GM19468 (cell line): ENCODE measurements around the gene GOLGA7B.

ENCODE experiments used
- ATAC-seq: cut with Tn5 transposase; IDR thresholded peaks from one replicate; pipeline ENCODE4 v1.9.1; 2021; ENCODE audit warnings: mild to moderate bottlenecking, moderate library complexity, moderate number of reproducible peaks; ENCODE audit not compliant: unreplicated experiment; ENCODE audit errors: extremely low read depth

GOLGA7B gene

GRCh38 chr10:97849687-97850402 lies at the start of gene GOLGA7B:
Gene GOLGA7B (plus strand): TSS chr10:97849843. CDS start chr10:97850304, 461 bp downstream.
- ATAC-seq, result no peak

GRCh38 chr10:97800474-97800873 lies 49.2 kb upstream of the GOLGA7B start:
- no peak for ATAC-seq

GRCh38 chr10:97801422-97801821 lies 48.2 kb upstream of the GOLGA7B start:
- no peak for ATAC-seq

GRCh38 chr10:97805096-97805884 lies 44.4 kb upstream of the GOLGA7B start:
- ATAC-seq, result no peak

GRCh38 chr10:97805949-97806348 lies 43.7 kb upstream of the GOLGA7B start:
- ATAC-seq, result no peak

- ATAC-seq, result no peak
Measured at GRCh38 chr10:97810446-97810845, 39.2 kb upstream of the GOLGA7B start.

GRCh38 chr10:97811958-97812357 lies 37.7 kb upstream of the GOLGA7B start:
- no peak for ATAC-seq

GRCh38 chr10:97812696-97813095 lies 36.9 kb upstream of the GOLGA7B start:
- no peak for ATAC-seq

GRCh38 chr10:97813311-97813710 lies 36.3 kb upstream of the GOLGA7B start:
- ATAC-seq, result no peak

GRCh38 chr10:97814996-97815395 lies 34.6 kb upstream of the GOLGA7B start:
- ATAC-seq, result no peak

GRCh38 chr10:97816609-97817008 lies 33.0 kb upstream of the GOLGA7B start:
- ATAC-seq, result no peak

GRCh38 chr10:97818572-97818971 lies 31.1 kb upstream of the GOLGA7B start:
- no peak for ATAC-seq

- ATAC-seq, result no peak
Measured at GRCh38 chr10:97820096-97820704, 29.4 kb upstream of the GOLGA7B start.

GRCh38 chr10:97821308-97822038 lies 28.2 kb upstream of the GOLGA7B start:
- ATAC-seq, result no peak

- ATAC-seq, result no peak
Measured at GRCh38 chr10:97822261-97822687, 27.4 kb upstream of the GOLGA7B start.

- ATAC-seq, result no peak
Measured at GRCh38 chr10:97823734-97824133, 25.9 kb upstream of the GOLGA7B start.

GRCh38 chr10:97825020-97825760 lies 24.5 kb upstream of the GOLGA7B start:
- no peak for ATAC-seq

- ATAC-seq, result no peak
Measured at GRCh38 chr10:97826892-97827291, 22.8 kb upstream of the GOLGA7B start.

GRCh38 chr10:97827702-97828291 lies 21.8 kb upstream of the GOLGA7B start:
- ATAC-seq, result no peak
